ENCODE results near the gene MAML2. TPM values are rescaled to one million over a fixed set of nuclear protein-coding genes. Genes with fewer than 3 reads are reported as not detected.

The MAML2 gene
- polyA plus RNA-seq, 3 donors: 0.57 to 7.6 (median 1.2) TPM

- TF ChIP-seq CTCF (IDR thresholded peaks at IDR 0.05): no peak
- H3K4me3 Mint-ChIP-seq: no peak overlapping the region
- DNase-seq: no peak
- Histone ChIP-seq H3K4me1 (ENCODE audit: control insufficient read depth in 1 of 2, insufficient read depth in 2 of 2, low read length in 2 of 2) (peaks cover 19 to 24% of the 10 kb centered on the region in 2 donors), H3K79me2 (ENCODE audit: insufficient read depth, low read length) (no peaks in the 10 kb centered on the region), H3K27me3 (ENCODE audit: control insufficient read depth in 2 of 2, insufficient read depth in 2 of 2, low read length in 2 of 2) (no peaks in the 10 kb centered on the region), H4K20me1 (ENCODE audit: insufficient read depth, low read length) (no peaks in the 10 kb centered on the region), H3K4me3 (replicated peaks in 1 of 3; ENCODE audit: low read depth in 2 of 3, low read length in 3 of 3) (no peak overlapping the region), H3K9ac (ENCODE audit: insufficient read depth, low read length, poor library complexity, severe bottlenecking) (no peak overlapping the region), H3K27ac (ENCODE audit: low read depth in 1 of 2, low read length in 2 of 2) (no peak overlapping the region), H3K36me3 (replicated peaks in 1 of 2; ENCODE audit: control insufficient read depth in 1 of 2, insufficient read depth in 2 of 2, low read length in 2 of 2) (no peaks in the 10 kb centered on the region), H2AFZ (ENCODE audit: insufficient read depth, low read depth, low read length, poor library complexity, severe bottlenecking) (no peak overlapping the region), H3K9me3 (replicated peaks in 1 of 2; ENCODE audit: control insufficient read depth in 1 of 2, insufficient read depth in 1 of 2, low read length in 2 of 2) (no peaks in the 10 kb centered on the region), H3K4me2 (replicated peaks; ENCODE audit: extremely low read depth, low read length, poor library complexity, severe bottlenecking) (no peak overlapping the region)
- H3K27ac Mint-ChIP-seq: peak overlapping the region in 1 of 7 donors; percentile 11
- peaks cover 54% of the 10 kb centered on the region for H3K4me1 Mint-ChIP-seq
- intact Hi-C loops (cut with micrococcal nuclease): no loop called here
- peaks cover 6 to 18% of the 10 kb centered on the region in 2 donors for H3K36me3 Mint-ChIP-seq
- no peaks in the 10 kb centered on the region for H3K9me3 Mint-ChIP-seq
- H3K27me3 Mint-ChIP-seq (ENCODE audit: low read depth in 3 of 3): no peaks in the 10 kb centered on the region
Measured at GRCh38 chr11:96279896-96280290, 63.1 kb downstream of the MAML2 start.

- Histone ChIP-seq H4K20me1 (ENCODE audit: insufficient read depth, low read length) (no peaks in the 10 kb centered on the region), H3K9ac (ENCODE audit: insufficient read depth, low read length, poor library complexity, severe bottlenecking) (no peak overlapping the region), H3K9me3 (replicated peaks in 1 of 2; ENCODE audit: control insufficient read depth in 1 of 2, insufficient read depth in 1 of 2, low read length in 2 of 2) (no peaks in the 10 kb centered on the region), H2AFZ (ENCODE audit: insufficient read depth, low read depth, low read length, poor library complexity, severe bottlenecking) (no peak overlapping the region), H3K4me3 (replicated peaks in 1 of 3; ENCODE audit: low read depth in 2 of 3, low read length in 3 of 3) (no peak overlapping the region), H3K36me3 (replicated peaks in 1 of 2; ENCODE audit: control insufficient read depth in 1 of 2, insufficient read depth in 2 of 2, low read length in 2 of 2) (no peaks in the 10 kb centered on the region), H3K27ac (ENCODE audit: low read depth in 1 of 2, low read length in 2 of 2) (no peak overlapping the region), H3K79me2 (ENCODE audit: insufficient read depth, low read length) (no peaks in the 10 kb centered on the region), H3K4me1 (ENCODE audit: control insufficient read depth in 1 of 2, insufficient read depth in 2 of 2, low read length in 2 of 2) (peaks cover 19 to 24% of the 10 kb centered on the region in 2 donors), H3K27me3 (ENCODE audit: control insufficient read depth in 2 of 2, insufficient read depth in 2 of 2, low read length in 2 of 2) (no peaks in the 10 kb centered on the region), H3K4me2 (replicated peaks; ENCODE audit: extremely low read depth, low read length, poor library complexity, severe bottlenecking) (no peak overlapping the region)
- Mint-ChIP-seq H3K9me3 (no peaks in the 10 kb centered on the region), H3K4me3 (no peak overlapping the region), H3K36me3 (peaks cover 6 to 18% of the 10 kb centered on the region in 2 donors), H3K27me3 (ENCODE audit: low read depth in 3 of 3) (no peaks in the 10 kb centered on the region), H3K4me1 (peaks cover 53% of the 10 kb centered on the region), H3K27ac (peak overlapping the region in 2 of 7 donors; percentile 11 to 16)
- intact Hi-C loops (cut with micrococcal nuclease): no loop called here
- DNase-seq: peak in 1 of 3 donors; percentile 29
- no CpG with 5 or more reads among the region's 3 CpGs for WGBS (ENCODE audit: insufficient coverage)
- TF ChIP-seq CTCF (IDR thresholded peaks at IDR 0.05): no peak
Measured at GRCh38 chr11:96279018-96279895, 63.7 kb downstream of the MAML2 start.
